ENCODE results near the gene ZNF319. TPM values are rescaled to one million over a fixed set of nuclear protein-coding genes. Genes with fewer than 3 reads are reported as not detected.

The ZNF319 gene
- total and polyA plus RNA-seq, 2 of the 8 experiments (the other 6 are each of a cell fraction or from before 2014, with no cell fraction given): 3.3 to 5.5 TPM

DNA sequence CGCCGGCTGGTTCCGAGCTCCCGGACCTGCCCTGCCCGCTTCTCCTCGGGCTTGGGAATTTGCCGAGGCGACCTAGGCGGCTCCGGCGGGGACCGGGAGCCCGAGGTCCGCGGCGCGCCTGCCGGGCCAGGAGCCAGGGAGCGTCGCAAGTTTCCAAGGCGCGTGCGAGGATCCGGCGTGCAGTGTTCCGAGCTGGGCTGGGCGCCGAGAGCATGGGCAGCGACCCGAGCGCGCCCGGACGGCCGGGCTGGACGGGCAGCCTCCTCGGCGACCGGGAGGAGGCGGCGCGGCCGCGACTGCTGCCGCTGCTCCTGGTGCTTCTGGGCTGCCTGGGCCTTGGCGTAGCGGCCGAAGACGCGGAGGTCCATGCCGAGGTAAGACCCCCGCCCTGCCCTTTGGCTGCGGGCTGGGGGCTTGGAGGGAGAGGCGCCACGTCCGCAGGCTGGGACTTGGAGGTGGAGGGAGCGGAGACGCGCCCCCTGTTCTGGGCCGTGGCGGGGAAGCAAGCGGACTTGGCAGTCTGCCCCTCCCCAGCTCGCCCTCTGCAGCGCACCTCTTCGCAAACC, 25.8 kb upstream of the ZNF319 start:
- Histone ChIP-seq H3K4me3 (ENCODE audit: extremely low read depth in 1 of 4, insufficient read depth in 2 of 4, low read depth in 3 of 4, low read length in 4 of 4) (peak overlapping the region; percentile 73 to 90 (median 82)), H4K8ac (ENCODE audit: extremely low read depth, insufficient read depth, low read length) (peak overlapping the region; percentile 28; the same call in 1 of the 2 replicates), H3K14ac (ENCODE audit: insufficient read length) (no peak overlapping the region), H3K4ac (replicated peaks; ENCODE audit: insufficient read length, low read depth, low read length) (no peak overlapping the region), H3K79me2 (ENCODE audit: control insufficient read depth in 1 of 2, insufficient read depth in 2 of 2, low read length in 2 of 2) (peaks cover 0 to 38% of the 10 kb centered on the region in 2 experiments; a peak in 2 of 4 replicates), H3K27ac (ENCODE audit: low read depth, low read length) (no peak overlapping the region), H3K18ac (ENCODE audit: extremely low read depth, low read length) (peak overlapping the region; percentile 48), H2BK5ac (ENCODE audit: low read depth, low read length) (peak overlapping the region; percentile 75; the same call in 1 of the 2 replicates), H3K23ac (ENCODE audit: insufficient read length) (no peak overlapping the region), H3K23me2 (ENCODE audit: low read depth, low read length) (peaks cover 25% of the 10 kb centered on the region; the same call in 1 of the 2 replicates), H3K4me2 (ENCODE audit: insufficient read depth in 1 of 2, low read depth in 2 of 2, low read length in 2 of 2) (peak overlapping the region; percentile 83 to 99), H4K91ac (replicated peaks; ENCODE audit: insufficient read length, low read length) (no peak overlapping the region), H2AK5ac (ENCODE audit: low read depth, low read length) (peak overlapping the region; percentile 40; the same call in 1 of the 2 replicates), H2BK15ac (ENCODE audit: low read length) (no peak overlapping the region), H3K56ac (replicated peaks; ENCODE audit: insufficient read length, low read depth, low read length) (no peak overlapping the region), H3K4me1 (replicated peaks in 1 of 4; ENCODE audit: control insufficient read depth in 3 of 4, insufficient read depth in 4 of 4, low read length in 3 of 4) (peaks cover 0 to 31% (median 20%) of the 10 kb centered on the region in 4 experiments; a peak in 6 of 7 replicates), H4K20me1 (replicated peaks in 1 of 2; ENCODE audit: control insufficient read depth in 1 of 2, insufficient read depth in 2 of 2, low read length in 2 of 2) (peaks cover 0 to 14% of the 10 kb centered on the region in 2 experiments), H2BK120ac (replicated peaks; ENCODE audit: low read depth, low read length) (no peak overlapping the region), H4K5ac (ENCODE audit: insufficient read length, low read depth, low read length) (no peak overlapping the region), H3K79me1 (ENCODE audit: low read depth, low read length) (peaks cover 15% of the 10 kb centered on the region), H3K9ac (replicated peaks in 1 of 4; ENCODE audit: extremely low read depth in 1 of 4, low read depth in 3 of 4, low read length in 3 of 4) (peak overlapping the region; percentile 45 to 82 (median 59); a peak in 6 of 7 replicates), H3K27me3 (replicated peaks in 1 of 4; ENCODE audit: control insufficient read depth in 3 of 4, extremely low read depth in 1 of 4, insufficient read depth in 3 of 4, low read length in 3 of 4) (no peaks in the 10 kb centered on the region; a peak in 3 of 7 replicates), H2AFZ (ENCODE audit: low read length) (no peak overlapping the region), H3K36me3 (ENCODE audit: control insufficient read depth in 2 of 4, insufficient read depth in 4 of 4, low read length in 3 of 4) (no peaks in the 10 kb centered on the region), H2BK20ac (ENCODE audit: low read length) (no peak overlapping the region), H2BK12ac (ENCODE audit: low read depth, low read length) (no peak overlapping the region), H3K9me3 (ENCODE audit: insufficient read depth in 2 of 2, low read depth in 1 of 2, low read length in 1 of 2) (no peaks in the 10 kb centered on the region)
- CTCF ChIA-PET (ENCODE audit: partially characterized antibody): interaction anchor here (0.8 to 19.9 kb wide), 6 partner anchors 10 to 96 kb away, joined by 3 to 362 read pairs (median 14); partner anchors contain the start of gene CFAP20
- WGBS, 2 experiments (ENCODE audit: extremely low coverage in 1 of 2, insufficient coverage in 1 of 2, insufficient read length in 1 of 2, insufficient replicate concordance in 2 of 2, low coverage in 1 of 2, low lambda C conversion rate in 2 of 2, missing lambda C conversion rate in 1 of 2): 5% methylated on average over 36 of the region's 65 CpGs; no CpG with 5 or more reads in 1 of the 2 experiments
- peak in 1 of 2 experiments; percentile 72 for DNase-seq (ENCODE audit: low read depth in 1 of 2, low spot score in 2 of 2)
- TF ChIP-seq SIN3A (conservative IDR thresholded peaks at IDR 0.05 in 1 of 2, IDR thresholded peaks at IDR 0.05 in 1 of 2; ENCODE audit: low read depth in 1 of 2, low read length in 2 of 2) (0 out of 4 replicates have a peak, but pooled peaks of 1 of the 2 experiments have one; percentile 65), JUND (IDR thresholded peaks at IDR 0.05; ENCODE audit: low read length) (no peak), SIX5 (IDR thresholded peaks at IDR 0.05; ENCODE audit: low read depth, low read length) (no peak), RBBP5 (IDR thresholded peaks at IDR 0.05; ENCODE audit: borderline replicate concordance, low read depth, low read length) (peak; percentile 45; the same call in 1 of the 2 replicates), KDM4A (IDR thresholded peaks at IDR 0.05; ENCODE audit: low read depth, low read length, severe bottlenecking) (peak; percentile 5), ASH2L (IDR thresholded peaks at IDR 0.05; ENCODE audit: low read length) (peak; percentile 5), KDM1A (IDR thresholded peaks at IDR 0.05; ENCODE audit: borderline replicate concordance, low read length) (no peak), PHF8 (conservative IDR thresholded peaks at IDR 0.05; ENCODE audit: low read depth, low read length) (0 out of 2 replicates have a peak, but pooled peaks have one; percentile 32)
- TF ChIP-seq, protein P1, sequence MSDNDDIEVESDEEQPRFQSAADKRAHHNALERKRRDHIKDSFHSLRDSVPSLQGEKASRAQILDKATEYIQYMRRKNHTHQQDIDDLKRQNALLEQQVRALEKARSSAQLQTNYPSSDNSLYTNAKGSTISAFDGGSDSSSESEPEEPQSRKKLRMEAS (IDR thresholded peaks at IDR 0.05): peak; percentile 55; the same call in 1 of the 2 replicates
- no peak for FAIRE-seq
- POLR2A ChIA-PET (ENCODE audit: partially characterized antibody): interaction anchor here (0.8 to 4.2 kb wide), 9 partner anchors 8 to 291 kb away, joined by 3 to 20 read pairs (median 5); partner anchors contain the start of genes CFAP20 and KATNB1
